Measurements from ENCODE around the gene SDE2. TPM values are rescaled to one million over a fixed set of nuclear protein-coding genes. Genes with fewer than 3 reads are reported as not detected.

Gene SDE2
- total and polyA plus RNA-seq, 2 of the 4 experiments (the other 2 are of a cell fraction): 8.5 to 14.7 TPM

DNA sequence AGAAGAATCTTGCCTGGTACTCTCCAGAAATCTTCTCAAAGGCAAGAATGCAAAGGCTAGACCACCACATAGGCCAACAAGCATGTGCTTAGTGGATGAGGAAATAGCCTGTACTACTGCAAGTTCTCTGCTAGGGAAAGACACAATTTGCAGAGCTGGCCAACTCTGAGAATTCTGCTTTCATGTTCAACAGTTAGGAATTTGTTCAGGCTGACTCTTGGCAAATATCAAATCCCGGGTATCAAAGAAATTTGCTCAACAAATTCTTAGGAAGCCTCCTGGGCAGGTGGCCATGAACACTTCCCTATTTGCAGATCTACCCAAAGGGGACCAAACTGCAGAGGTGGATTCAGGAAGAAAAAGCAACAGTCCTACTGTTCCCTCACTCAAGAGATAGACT is 48.4 kb upstream of the SDE2 start:
- Histone ChIP-seq H3K18ac (ENCODE audit: low read depth, low read length) (no peak overlapping the region), H3K9ac (ENCODE audit: low read depth, low read length) (no peak overlapping the region), H2BK5ac (ENCODE audit: low read depth, low read length, poor library complexity, severe bottlenecking) (no peak overlapping the region), H3K4me3 (ENCODE audit: insufficient read depth, low read depth, low read length) (no peak overlapping the region), H3K23ac (ENCODE audit: low read depth, low read length) (no peak overlapping the region), H3K9me1 (ENCODE audit: insufficient read depth, low read length) (0 out of 2 replicates have a peak, but pooled peaks cover 5% of the 10 kb centered on the region), H2BK20ac (ENCODE audit: low read depth, low read length) (no peak overlapping the region), H3K27me3 (ENCODE audit: control insufficient read depth, insufficient read depth, low read length) (no peaks in the 10 kb centered on the region), H4K20me1 (ENCODE audit: insufficient read depth, low read length) (no peaks in the 10 kb centered on the region), H4K5ac (ENCODE audit: low read depth, low read length) (no peak overlapping the region), H3K36me3 (ENCODE audit: control insufficient read depth, insufficient read depth, low read length) (no peaks in the 10 kb centered on the region), H2BK120ac (ENCODE audit: low read depth, low read length) (no peak overlapping the region), H3K4ac (ENCODE audit: low read depth, low read length) (no peak overlapping the region), H2BK15ac (ENCODE audit: low read depth, low read length) (no peak overlapping the region), H3K27ac (ENCODE audit: insufficient read depth, low read length) (no peak overlapping the region), H3K4me2 (ENCODE audit: low read depth, low read length) (no peak overlapping the region), H3K9me3 (ENCODE audit: control insufficient read depth, insufficient read depth, low read length) (0 out of 2 replicates have a peak, but pooled peaks cover 2% of the 10 kb centered on the region), H3K4me1 (ENCODE audit: control insufficient read depth, insufficient read depth, low read length) (no peaks in the 10 kb centered on the region), H3K79me1 (ENCODE audit: low read depth in 1 of 2, low read length in 2 of 2) (no peaks in the 10 kb centered on the region), H2AFZ (replicated peaks; ENCODE audit: low read length, poor library complexity) (no peak overlapping the region), H4K91ac (ENCODE audit: insufficient read depth, low read depth, low read length) (no peak overlapping the region), H2AK5ac (ENCODE audit: low read depth, low read length) (no peak overlapping the region), H2AK9ac (replicated peaks; ENCODE audit: low read depth, low read length, poor library complexity) (no peak overlapping the region), H3K56ac (ENCODE audit: extremely low read depth, insufficient read depth, low read length) (no peak overlapping the region), H4K8ac (ENCODE audit: low read depth in 2 of 2, low read length in 2 of 2) (no peak overlapping the region), H3K14ac (replicated peaks; ENCODE audit: low read depth, low read length) (no peak overlapping the region)
- POLR2A ChIA-PET (ENCODE audit: unreplicated experiment): interaction anchor here (0.5 kb wide), 1 partner anchor 34 kb away, joined by 22 read pairs; no protein-coding TSS in a partner anchor
- no TSS peak for BruUV-seq (replicated peaks)
- TF ChIP-seq ELK1 (IDR thresholded peaks at IDR 0.05; ENCODE audit: borderline replicate concordance, low read depth, low read length) (no peak), POLR2A (IDR thresholded peaks at IDR 0.05; ENCODE audit: low read depth, low read length) (no peak), BHLHE40 (IDR thresholded peaks at IDR 0.05; ENCODE audit: low read depth, low read length) (no peak), RAD21 (IDR thresholded peaks at IDR 0.05; ENCODE audit: low read length) (no peak), MXI1 (IDR thresholded peaks at IDR 0.05; ENCODE audit: borderline replicate concordance, low read depth, low read length) (no peak), MAFK (IDR thresholded peaks at IDR 0.05; ENCODE audit: low read depth, low read length) (no peak), FOS (IDR thresholded peaks at IDR 0.05; ENCODE audit: low read depth, low read length) (no peak), SMC3 (IDR thresholded peaks at IDR 0.05; ENCODE audit: low read depth, low read length) (no peak), CHD1 (IDR thresholded peaks at IDR 0.05; ENCODE audit: low read depth, low read length) (no peak), RFX5 (IDR thresholded peaks at IDR 0.05; ENCODE audit: low read depth, low read length) (no peak), MAZ (IDR thresholded peaks at IDR 0.05; ENCODE audit: borderline replicate concordance, low read depth, low read length) (no peak), RCOR1 (IDR thresholded peaks at IDR 0.05; ENCODE audit: insufficient replicate concordance, low read length) (no peak), NFE2L2 (IDR thresholded peaks at IDR 0.05; ENCODE audit: low read depth, low read length) (no peak), CEBPB (IDR thresholded peaks at IDR 0.05; ENCODE audit: low read depth, low read length) (no peak)
- TF ChIP-seq, protein P1, sequence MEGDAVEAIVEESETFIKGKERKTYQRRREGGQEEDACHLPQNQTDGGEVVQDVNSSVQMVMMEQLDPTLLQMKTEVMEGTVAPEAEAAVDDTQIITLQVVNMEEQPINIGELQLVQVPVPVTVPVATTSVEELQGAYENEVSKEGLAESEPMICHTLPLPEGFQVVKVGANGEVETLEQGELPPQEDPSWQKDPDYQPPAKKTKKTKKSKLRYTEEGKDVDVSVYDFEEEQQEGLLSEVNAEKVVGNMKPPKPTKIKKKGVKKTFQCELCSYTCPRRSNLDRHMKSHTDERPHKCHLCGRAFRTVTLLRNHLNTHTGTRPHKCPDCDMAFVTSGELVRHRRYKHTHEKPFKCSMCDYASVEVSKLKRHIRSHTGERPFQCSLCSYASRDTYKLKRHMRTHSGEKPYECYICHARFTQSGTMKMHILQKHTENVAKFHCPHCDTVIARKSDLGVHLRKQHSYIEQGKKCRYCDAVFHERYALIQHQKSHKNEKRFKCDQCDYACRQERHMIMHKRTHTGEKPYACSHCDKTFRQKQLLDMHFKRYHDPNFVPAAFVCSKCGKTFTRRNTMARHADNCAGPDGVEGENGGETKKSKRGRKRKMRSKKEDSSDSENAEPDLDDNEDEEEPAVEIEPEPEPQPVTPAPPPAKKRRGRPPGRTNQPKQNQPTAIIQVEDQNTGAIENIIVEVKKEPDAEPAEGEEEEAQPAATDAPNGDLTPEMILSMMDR (conservative IDR thresholded peaks at IDR 0.05; ENCODE audit: low read depth, low read length): no peak
- TF ChIP-seq, protein P2, sequence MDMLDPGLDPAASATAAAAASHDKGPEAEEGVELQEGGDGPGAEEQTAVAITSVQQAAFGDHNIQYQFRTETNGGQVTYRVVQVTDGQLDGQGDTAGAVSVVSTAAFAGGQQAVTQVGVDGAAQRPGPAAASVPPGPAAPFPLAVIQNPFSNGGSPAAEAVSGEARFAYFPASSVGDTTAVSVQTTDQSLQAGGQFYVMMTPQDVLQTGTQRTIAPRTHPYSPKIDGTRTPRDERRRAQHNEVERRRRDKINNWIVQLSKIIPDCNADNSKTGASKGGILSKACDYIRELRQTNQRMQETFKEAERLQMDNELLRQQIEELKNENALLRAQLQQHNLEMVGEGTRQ (IDR thresholded peaks at IDR 0.05; ENCODE audit: low read depth, low read length): no peak
- DNase-seq (peak; percentile 61), ATAC-seq (ENCODE audit: low read depth) (peak; percentile 51; the same call in 1 of the 2 replicates)
- in situ Hi-C loops (cut with MboI; ENCODE audit: low sequenced_read_pairs): no loop called here
- intact Hi-C loops (cut with micrococcal nuclease): no loop called here
- CTCF ChIA-PET: no interaction called here
- no CpG with 5 or more reads among the region's 1 CpG for WGBS, 2 experiments (ENCODE audit: extremely low coverage in 2 of 2, insufficient read length in 1 of 2)
- dilution Hi-C loops (cut with HindIII; ENCODE audit: low sequenced_read_pairs, unreplicated experiment): no loop called here

Data from IMR-90 (cell line).